K562 (cell line): ENCODE results near the gene MAP3K6. TPM values are rescaled to one million over a fixed set of nuclear protein-coding genes. Genes with fewer than 3 reads are reported as not detected.

ENCODE experiments used
- ARNT ChIP-seq, 2 experiments: fragments of 450-650 bp; IDR thresholded peaks; 2 replicates each; pipeline ENCODE4 v1.6.1; 2016; ENCODE audit warnings: mild to moderate bottlenecking in 1 of 2
- CBFA2T2 ChIP-seq: fragments of 450-650 bp; conservative IDR thresholded peaks from 2 replicates; pipeline ENCODE4 v1.6.1; 2017; ENCODE audit warnings: mild to moderate bottlenecking
- EGR1 ChIP-seq: fragments of 450-650 bp; conservative IDR thresholded peaks from 2 replicates; pipeline ENCODE4 v1.6.1; 2017; ENCODE audit warnings: mild to moderate bottlenecking
- ETS2 ChIP-seq: IDR thresholded peaks from 2 replicates; pipeline ENCODE4 v1.6.1; 2016; ENCODE audit warnings: borderline replicate concordance, missing genetic modification characterization, mild to moderate bottlenecking, moderate library complexity, missing compliant biosample characterization; ENCODE audit not compliant: poor library complexity, severe bottlenecking
- HMGXB4 ChIP-seq: sonication (generic); formaldehyde crosslinking; IDR thresholded peaks from 2 replicates; pipeline ENCODE4 v1.8.1; 2023; ENCODE audit warnings: mild to moderate bottlenecking, missing genetic modification reagents
- MLX ChIP-seq, 2 experiments: fragments of 450-650 bp in 1 of 2; sonication (generic) in 1 of 2; formaldehyde crosslinking; conservative IDR thresholded peaks; 2 replicates each; pipeline versions ENCODE4 v1.4.0 to v1.8.1; 2020 to 2022; ENCODE audit warnings: mild to moderate bottlenecking in 1 of 2, missing genetic modification reagents in 1 of 2
- RAD21 ChIP-seq, 2 experiments: fragments of 250-450 bp in 1 of 2; fragments of 450-650 bp in 1 of 2; sonication (Bioruptor Pico) in 1 of 2; formaldehyde crosslinking in 1 of 2; IDR thresholded peaks in 1 of 2; conservative IDR thresholded peaks in 1 of 2; 2 replicates each; pipeline versions ENCODE4 v1.4.0 to v1.8.0; 2020 to 2022; ENCODE audit warnings: mild to moderate bottlenecking in 2 of 2, moderate library complexity in 1 of 2
- SMAD4 ChIP-seq: fragments of 250-450 bp; sonication (Bioruptor Pico); conservative IDR thresholded peaks from 2 replicates; pipeline ENCODE4 v1.8.0; 2021; ENCODE audit warnings: inconsistent platforms, mild to moderate bottlenecking, moderate library complexity
- SREBF1 ChIP-seq: fragments of 150-350 bp; IDR thresholded peaks from 2 replicates; pipeline ENCODE4 v1.6.1; 2014; ENCODE audit warnings: antibody characterized with exemption, low read depth, low read length, borderline replicate concordance
- TCF3 ChIP-seq: sonication (generic); formaldehyde crosslinking; IDR thresholded peaks from 2 replicates; pipeline ENCODE4 v1.4.0; 2020; ENCODE audit warnings: mild to moderate bottlenecking, missing genetic modification reagents
- TCF7 ChIP-seq: sonication (generic); IDR thresholded peaks from 2 replicates; pipeline ENCODE4 v1.6.1; 2016; ENCODE audit warnings: antibody characterized with exemption, borderline replicate concordance
- ZC3H4 ChIP-seq: sonication (generic); formaldehyde crosslinking; IDR thresholded peaks from 2 replicates; pipeline ENCODE4 v1.9.0; 2021; ENCODE audit warnings: missing genetic modification reagents, borderline replicate concordance
- ZMIZ1 ChIP-seq, 2 experiments: fragments of 150-350 bp in 1 of 2; IDR thresholded peaks; 2 replicates each; pipeline ENCODE4 v1.6.1; 2012 to 2016; ENCODE audit warnings: low read depth in 2 of 2, low read length in 2 of 2, mild to moderate bottlenecking in 1 of 2, moderate library complexity in 1 of 2
- polyA plus RNA-seq, 8 experiments: library from polyadenylated mRNA; depleted of rRNA in 4 of 8; stranded (reverse) in 5 of 8; unstranded in 3 of 8; fragments of >200 nt; fragmentation: Nextera tagmentation in 2 of 8; fragmentation: Illumina TruSeq in 1 of 8; extraction: Ambion mirVana in 2 of 8; extraction: Trizol in 1 of 8; gene quantifications; 2 replicates each; pipeline versions ENCODE4 v1.2.1 to v1.2.3, GENCODE V29; 2011 to 2014; ENCODE audit warnings: inconsistent platforms in 1 of 8, missing spikeins in 1 of 8
- total RNA-seq, 7 experiments: library from RNA; depleted of rRNA in 6 of 7; stranded (reverse); fragments of >200 nt in 6 of 7; fragmentation: Illumina TruSeq in 2 of 7; extraction: Trizol in 2 of 7; gene quantifications; 2 replicates each; pipeline versions ENCODE4 v1.2.1 to v1.2.3, GENCODE V29; 2011 to 2021; ENCODE audit warnings: low replicate concordance in 1 of 7
- TF ChIP-seq, protein P1 (sequence below), 2 experiments: fragments of 200-800 bp in 1 of 2; sonication (Bioruptor generic) in 1 of 2; sonication (generic) in 1 of 2; formaldehyde crosslinking in 1 of 2; IDR thresholded peaks in 1 of 2; conservative IDR thresholded peaks in 1 of 2; 2 replicates each; pipeline versions ENCODE4 v1.5.0 to v1.6.1; 2016 to 2020; ENCODE audit warnings: missing compliant biosample characterization in 1 of 2, missing genetic modification characterization in 1 of 2, missing genetic modification reagents in 1 of 2

Gene MAP3K6
- total and polyA plus RNA-seq, 9 of the 15 experiments (the other 6 are each of a cell fraction or from before 2014, with no cell fraction given): 0.99 to 21.9 (median 7.0) TPM

DNA sequence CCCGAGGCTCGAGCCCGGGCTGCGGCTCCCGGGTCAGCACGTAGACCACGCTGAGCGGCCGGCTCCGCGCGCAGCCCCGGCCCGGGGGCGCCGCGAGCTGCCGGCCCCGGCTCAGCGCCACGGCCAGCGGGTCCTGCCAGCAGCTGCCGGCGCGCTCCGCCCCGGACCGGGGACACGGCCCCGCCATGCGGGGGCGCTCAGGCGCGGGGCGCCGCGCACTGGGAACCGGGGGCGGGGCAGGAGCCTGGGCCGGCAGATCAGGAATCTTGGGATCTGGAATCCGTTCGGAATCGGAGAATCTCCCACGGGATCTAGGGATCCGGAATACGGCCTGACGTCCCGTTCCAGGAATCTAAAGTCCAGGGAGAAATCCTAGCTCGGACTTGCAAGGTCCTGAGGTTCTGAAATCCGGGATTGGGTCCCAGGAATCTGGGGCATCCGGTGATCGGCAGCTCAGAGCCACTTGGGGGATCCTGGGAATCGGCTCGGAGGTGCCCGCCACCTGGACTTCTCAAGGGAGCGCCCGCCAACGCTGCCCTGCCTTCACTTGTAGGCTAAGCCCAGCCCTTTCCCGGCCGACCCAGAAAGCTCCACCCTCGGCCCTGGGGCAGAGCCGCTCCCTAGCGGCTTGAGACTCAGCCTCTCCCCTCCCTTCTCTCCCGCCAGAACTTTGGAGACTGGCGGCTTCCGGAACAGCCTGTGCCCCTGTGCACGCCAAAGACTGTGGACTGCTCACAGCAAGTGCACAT lies at the start of gene MAP3K6 (continued):
- TF ChIP-seq ZMIZ1 (IDR thresholded peaks at IDR 0.05; ENCODE audit: low read depth in 2 of 2, low read length in 2 of 2) (peak in 1 of 2 experiments; percentile 10; a peak in 1 of 4 replicates), HMGXB4 (peak; percentile 59; the same call in 1 of the 2 replicates), SMAD4 (CRISPR knock-in tag) (peak; percentile 87), ETS2 (tag) (no peak), MLX (CRISPR knock-in tag; conservative IDR thresholded peaks at IDR 0.05) (0 out of 4 replicates have a peak, but pooled peaks of 1 of the 2 experiments have one; percentile 5), ZC3H4 (CRISPR knock-in tag) (no peak), ARNT (IDR thresholded peaks at IDR 0.05) (no peak), CBFA2T2 (no peak), EGR1 (peak; percentile 63), TCF3 (CRISPR knock-in tag) (peak; percentile 18; the same call in 1 of the 2 replicates), RAD21 (CRISPR knock-in tag; conservative IDR thresholded peaks at IDR 0.05 in 1 of 2, IDR thresholded peaks at IDR 0.05 in 1 of 2) (peak in 1 of 2 experiments; percentile 45; a peak in 2 of 4 replicates), TCF7 (0 out of 2 replicates have a peak, but pooled peaks have one; percentile 42), SREBF1 (no peak)
- TF ChIP-seq, protein P1, sequence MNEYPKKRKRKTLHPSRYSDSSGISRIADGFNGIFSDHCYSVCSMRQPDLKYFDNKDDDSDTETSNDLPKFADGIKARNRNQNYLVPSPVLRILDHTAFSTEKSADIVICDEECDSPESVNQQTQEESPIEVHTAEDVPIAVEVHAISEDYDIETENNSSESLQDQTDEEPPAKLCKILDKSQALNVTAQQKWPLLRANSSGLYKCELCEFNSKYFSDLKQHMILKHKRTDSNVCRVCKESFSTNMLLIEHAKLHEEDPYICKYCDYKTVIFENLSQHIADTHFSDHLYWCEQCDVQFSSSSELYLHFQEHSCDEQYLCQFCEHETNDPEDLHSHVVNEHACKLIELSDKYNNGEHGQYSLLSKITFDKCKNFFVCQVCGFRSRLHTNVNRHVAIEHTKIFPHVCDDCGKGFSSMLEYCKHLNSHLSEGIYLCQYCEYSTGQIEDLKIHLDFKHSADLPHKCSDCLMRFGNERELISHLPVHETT (CRISPR knock-in tag; conservative IDR thresholded peaks at IDR 0.05 in 1 of 2, IDR thresholded peaks at IDR 0.05 in 1 of 2): 0 out of 4 replicates have a peak, but pooled peaks of 1 of the 2 experiments have one; percentile 31
